AG09319 (cell line): ENCODE data around the gene DHRS3.

ENCODE experiments used
- DNase-seq: peaks from one replicate; pipeline ENCODE4 v3.0.0-alpha.2; 2010; ENCODE audit warnings: low read depth; ENCODE audit errors: extremely low read depth
- CTCF ChIP-seq: IDR thresholded peaks from 2 replicates; pipeline ENCODE4 v1.5.1; 2011; ENCODE audit warnings: low read depth, mild to moderate bottlenecking, inconsistent platforms, low read length, moderate library complexity

DHRS3 gene

GRCh38 chr1:12588695-12589094 is 29.3 kb downstream of the DHRS3 start:
- TF ChIP-seq CTCF: no peak
- no peak for DNase-seq

GRCh38 chr1:12587981-12588640 is 29.9 kb downstream of the DHRS3 start:
- no peak for DNase-seq
- TF ChIP-seq CTCF: no peak

GRCh38 chr1:12585951-12586942 is 31.8 kb downstream of the DHRS3 start:
- TF ChIP-seq CTCF: no peak
- DNase-seq: no peak

GRCh38 chr1:12585536-12585935 is 32.5 kb downstream of the DHRS3 start:
- TF ChIP-seq CTCF: no peak
- no peak for DNase-seq

GRCh38 chr1:12584900-12585525 is 33.0 kb downstream of the DHRS3 start:
- no peak for DNase-seq
- no peak for TF ChIP-seq CTCF

- DNase-seq: no peak
- no peak for TF ChIP-seq CTCF
Measured at GRCh38 chr1:12583484-12583883, 34.5 kb downstream of the DHRS3 start.
